Astrocyte (in vitro differentiated cells and primary cell): Measurements from ENCODE around the gene DRG2. TPM values are rescaled to one million over a fixed set of nuclear protein-coding genes. Genes with fewer than 3 reads are reported as not detected.
A peak's percentile ranks its signal among the peaks of the same experiment; 100 is the strongest.

Experiments
- DNase-seq: peaks from one replicate; pipeline ENCODE4 v3.0.0-alpha.2; 2010; ENCODE audit warnings: low read depth
- FAIRE-seq: peaks from 2 replicates; lab custom pipeline; 2011; peaks lifted over from hg19 to GRCh38; lab: Jason Lieb, UNC
- H2AFZ ChIP-seq: 2 replicates; pipeline ENCODE4 v1.6.0; 2012; ENCODE audit warnings: low read depth, low read length, inconsistent platforms
- H3K27ac ChIP-seq: 2 replicates; pipeline ENCODE4 v1.5.1; 2011; ENCODE audit warnings: low read depth, low read length, inconsistent platforms
- H3K27me3 ChIP-seq: 2 replicates; pipeline ENCODE4 v1.6.0; 2011; ENCODE audit warnings: low read length, inconsistent platforms; ENCODE audit not compliant: insufficient read depth
- H3K36me3 ChIP-seq: 2 replicates; pipeline ENCODE4 v1.5.1; 2011; ENCODE audit warnings: low read length, inconsistent platforms; ENCODE audit not compliant: insufficient read depth
- H3K4me1 ChIP-seq: 2 replicates; pipeline ENCODE4 v1.5.1; 2011; ENCODE audit warnings: low read length, inconsistent platforms; ENCODE audit not compliant: insufficient read depth
- H3K4me2 ChIP-seq: 2 replicates; pipeline ENCODE4 v1.6.0; 2012; ENCODE audit warnings: low read length, inconsistent platforms
- H3K4me3 ChIP-seq: 2 replicates; pipeline ENCODE4 v1.5.1; 2011; ENCODE audit warnings: low read depth, mild to moderate bottlenecking, low read length, inconsistent platforms; ENCODE audit not compliant: insufficient read depth
- H3K79me2 ChIP-seq: 2 replicates; pipeline ENCODE4 v1.6.0; 2012; ENCODE audit warnings: mild to moderate bottlenecking, low read length, inconsistent platforms; ENCODE audit not compliant: insufficient read depth
- H3K9ac ChIP-seq: 2 replicates; pipeline ENCODE4 v1.6.0; 2012; ENCODE audit warnings: mild to moderate bottlenecking, low read length, inconsistent platforms
- H3K9me3 ChIP-seq: 2 replicates; pipeline ENCODE4 v1.5.1; 2012; ENCODE audit warnings: low read depth, mild to moderate bottlenecking, low read length, inconsistent platforms; ENCODE audit not compliant: insufficient read depth
- H4K20me1 ChIP-seq: 2 replicates; pipeline ENCODE4 v1.6.0; 2012; ENCODE audit warnings: low read length, inconsistent platforms; ENCODE audit not compliant: insufficient read depth
- H3K27ac Mint-ChIP-seq: one replicate; pipeline ENCODE4 v1.8.0; 2021; ENCODE audit warnings: mild to moderate bottlenecking, mixed read lengths; ENCODE audit not compliant: unreplicated experiment
- H3K27me3 Mint-ChIP-seq: one replicate; pipeline ENCODE4 v1.8.0; 2021; ENCODE audit warnings: low read depth, mixed read lengths; ENCODE audit not compliant: unreplicated experiment
- H3K36me3 Mint-ChIP-seq: one replicate; pipeline ENCODE4 v1.8.0; 2021; ENCODE audit warnings: low read depth, mixed read lengths; ENCODE audit not compliant: unreplicated experiment
- H3K4me1 Mint-ChIP-seq: one replicate; pipeline ENCODE4 v1.8.0; 2021; ENCODE audit warnings: low read depth, mixed read lengths; ENCODE audit not compliant: unreplicated experiment
- H3K4me3 Mint-ChIP-seq: one replicate; pipeline ENCODE4 v1.8.0; 2021; ENCODE audit warnings: mild to moderate bottlenecking, moderate library complexity, mixed read lengths; ENCODE audit not compliant: unreplicated experiment
- H3K9me3 Mint-ChIP-seq: one replicate; pipeline ENCODE4 v1.8.0; 2021; ENCODE audit warnings: mild to moderate bottlenecking, mixed read lengths; ENCODE audit not compliant: unreplicated experiment
- EZH2 ChIP-seq: IDR thresholded peaks from 2 replicates; pipeline ENCODE4 v1.6.1; 2012; ENCODE audit warnings: mild to moderate bottlenecking, low read length, inconsistent platforms; ENCODE audit not compliant: insufficient read depth
- total RNA-seq: library from RNA; stranded (reverse); gene quantifications from 2 replicates; pipeline ENCODE4 v1.2.1, GENCODE V29; 2021
- TF ChIP-seq, protein P1 (sequence below): IDR thresholded peaks from 2 replicates; pipeline ENCODE4 v1.5.1; 2011; ENCODE audit warnings: low read depth, mild to moderate bottlenecking, inconsistent platforms, low read length, moderate library complexity; ENCODE audit not compliant: insufficient read depth

The DRG2 gene
- total RNA-seq, 1 donor from 2014 or later = 35.0 TPM

DNA sequence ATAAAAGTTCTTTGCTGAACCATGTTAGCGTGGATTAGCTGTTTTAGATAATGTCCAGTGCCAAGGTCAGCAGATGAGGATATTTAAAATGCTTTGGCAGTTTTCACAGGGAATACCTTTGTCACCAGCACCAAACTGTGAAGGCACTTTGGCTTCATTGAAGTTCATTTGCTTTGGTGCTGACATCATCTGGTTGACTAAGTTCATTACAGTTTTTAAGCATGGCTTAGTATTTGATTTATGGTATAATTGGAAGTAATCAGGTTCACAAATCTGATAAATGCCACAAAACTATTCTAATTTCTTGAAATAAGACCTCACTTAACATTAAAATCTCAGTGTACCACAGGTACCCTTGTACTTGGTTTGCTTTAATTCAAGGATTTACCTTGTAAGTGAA lies 44.3 kb upstream of the DRG2 start:
- Mint-ChIP-seq H3K27me3 (no peaks in the 10 kb centered on the region), H3K4me3 (no peak overlapping the region), H3K36me3 (peaks cover 3% of the 10 kb centered on the region), H3K4me1 (peaks cover 14% of the 10 kb centered on the region), H3K9me3 (no peaks in the 10 kb centered on the region), H3K27ac (no peak overlapping the region)
- peaks cover 7% of the 10 kb centered on the region for H3K36me3 ChIP-seq
- H3K9me3 ChIP-seq = no peaks in the 10 kb centered on the region
- H3K4me3 ChIP-seq = no peak overlapping the region
- H3K27me3 ChIP-seq = no peaks in the 10 kb centered on the region
- TF ChIP-seq, protein P1, sequence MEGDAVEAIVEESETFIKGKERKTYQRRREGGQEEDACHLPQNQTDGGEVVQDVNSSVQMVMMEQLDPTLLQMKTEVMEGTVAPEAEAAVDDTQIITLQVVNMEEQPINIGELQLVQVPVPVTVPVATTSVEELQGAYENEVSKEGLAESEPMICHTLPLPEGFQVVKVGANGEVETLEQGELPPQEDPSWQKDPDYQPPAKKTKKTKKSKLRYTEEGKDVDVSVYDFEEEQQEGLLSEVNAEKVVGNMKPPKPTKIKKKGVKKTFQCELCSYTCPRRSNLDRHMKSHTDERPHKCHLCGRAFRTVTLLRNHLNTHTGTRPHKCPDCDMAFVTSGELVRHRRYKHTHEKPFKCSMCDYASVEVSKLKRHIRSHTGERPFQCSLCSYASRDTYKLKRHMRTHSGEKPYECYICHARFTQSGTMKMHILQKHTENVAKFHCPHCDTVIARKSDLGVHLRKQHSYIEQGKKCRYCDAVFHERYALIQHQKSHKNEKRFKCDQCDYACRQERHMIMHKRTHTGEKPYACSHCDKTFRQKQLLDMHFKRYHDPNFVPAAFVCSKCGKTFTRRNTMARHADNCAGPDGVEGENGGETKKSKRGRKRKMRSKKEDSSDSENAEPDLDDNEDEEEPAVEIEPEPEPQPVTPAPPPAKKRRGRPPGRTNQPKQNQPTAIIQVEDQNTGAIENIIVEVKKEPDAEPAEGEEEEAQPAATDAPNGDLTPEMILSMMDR = peak; percentile 14
- TF ChIP-seq EZH2 = no peak
- no peak overlapping the region for H3K9ac ChIP-seq
- H3K4me2 ChIP-seq = no peak overlapping the region
- peaks cover 22% of the 10 kb centered on the region for H4K20me1 ChIP-seq
- DNase-seq (peak; percentile 8), FAIRE-seq (no peak)
- no peak overlapping the region for H3K27ac ChIP-seq
- no peak overlapping the region for H2AFZ ChIP-seq
- H3K79me2 ChIP-seq = peaks cover 23% of the 10 kb centered on the region
- H3K4me1 ChIP-seq = peaks cover 10% of the 10 kb centered on the region

DNA sequence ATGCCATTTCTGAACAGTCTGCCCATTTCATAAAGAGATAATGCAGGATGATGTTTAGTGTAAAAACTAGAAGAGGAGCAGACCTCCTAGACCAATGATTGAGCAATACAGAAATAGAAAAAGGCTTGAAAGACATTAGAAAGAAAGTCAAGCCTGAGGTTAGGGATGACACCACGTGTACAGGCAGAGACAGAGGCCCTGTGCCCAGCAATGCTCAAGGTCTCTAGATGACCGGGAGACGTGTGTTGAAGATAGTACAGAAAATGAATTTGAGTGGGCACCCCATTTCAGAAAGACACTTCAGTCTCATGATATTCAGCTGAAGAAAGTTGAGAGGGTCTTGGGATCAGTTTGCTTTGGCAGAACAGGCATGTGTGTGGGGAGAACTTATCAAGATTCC lies 43.1 kb upstream of the DRG2 start:
- peaks cover 7% of the 10 kb centered on the region for H3K36me3 ChIP-seq
- DNase-seq (no peak), FAIRE-seq (no peak)
- H3K27ac ChIP-seq = no peak overlapping the region
- no peaks in the 10 kb centered on the region for H3K9me3 ChIP-seq
- no peak overlapping the region for H3K4me2 ChIP-seq
- H2AFZ ChIP-seq = no peak overlapping the region
- no peak overlapping the region for H3K4me3 ChIP-seq
- Mint-ChIP-seq H3K27ac (peak overlapping the region; percentile 4), H3K9me3 (no peaks in the 10 kb centered on the region), H3K4me1 (peaks cover 14% of the 10 kb centered on the region), H3K36me3 (peaks cover 3% of the 10 kb centered on the region), H3K4me3 (no peak overlapping the region), H3K27me3 (no peaks in the 10 kb centered on the region)
- H4K20me1 ChIP-seq = peaks cover 22% of the 10 kb centered on the region
- peaks cover 22% of the 10 kb centered on the region for H3K79me2 ChIP-seq
- H3K4me1 ChIP-seq = peaks cover 7% of the 10 kb centered on the region
- no peak overlapping the region for H3K9ac ChIP-seq
- TF ChIP-seq EZH2 = no peak
- H3K27me3 ChIP-seq = no peaks in the 10 kb centered on the region

GRCh38 chr17:18045691-18046350 lies 41.9 kb upstream of the DRG2 start:
- DNase-seq (no peak), FAIRE-seq (no peak)
- Mint-ChIP-seq H3K36me3 (peaks cover 3% of the 10 kb centered on the region), H3K4me3 (no peak overlapping the region), H3K4me1 (peaks cover 10% of the 10 kb centered on the region), H3K27me3 (no peaks in the 10 kb centered on the region), H3K9me3 (no peaks in the 10 kb centered on the region), H3K27ac (no peak overlapping the region)
- Histone ChIP-seq H4K20me1 (peaks cover 17% of the 10 kb centered on the region), H3K27me3 (no peaks in the 10 kb centered on the region), H3K4me3 (no peak overlapping the region), H3K36me3 (peaks cover 7% of the 10 kb centered on the region), H2AFZ (no peak overlapping the region), H3K79me2 (peaks cover 12% of the 10 kb centered on the region), H3K9ac (no peak overlapping the region), H3K4me2 (no peak overlapping the region), H3K27ac (no peak overlapping the region), H3K4me1 (no peaks in the 10 kb centered on the region), H3K9me3 (no peaks in the 10 kb centered on the region)
- TF ChIP-seq, protein P1 = no peak
- no peak for TF ChIP-seq EZH2
